PFSK-1 (cell line): Measurements from ENCODE around the gene PTGES3.

ENCODE experiments used
- FOXP2 ChIP-seq: optimal IDR thresholded peaks from 2 replicates; pipeline ENCODE3; 2011; ENCODE audit warnings: borderline replicate concordance, control low read depth, inconsistent platforms; ENCODE audit not compliant: insufficient read depth; ENCODE audit errors: extremely low read length, extremely low read depth
- POLR2AphosphoS5 ChIP-seq: IDR thresholded peaks from 2 replicates; pipeline ENCODE4 v1.6.1; 2012; ENCODE audit warnings: low read depth, mild to moderate bottlenecking, control low read depth, low read length, moderate library complexity
- SIN3A ChIP-seq: IDR thresholded peaks from 2 replicates; pipeline ENCODE4 v1.6.1; 2012; ENCODE audit warnings: mild to moderate bottlenecking, low read length, moderate library complexity, borderline replicate concordance; ENCODE audit not compliant: insufficient read depth
- TAF1 ChIP-seq: IDR thresholded peaks from 2 replicates; pipeline ENCODE4 v1.6.1; 2012; ENCODE audit warnings: low read length, control low read depth, borderline replicate concordance; ENCODE audit not compliant: insufficient read depth
- TF ChIP-seq, protein P1 (sequence below), 2 experiments: IDR thresholded peaks; 2 replicates each; pipeline versions ENCODE4 v1.6.1 to v1.8.0; 2011 to 2012; ENCODE audit warnings: low read depth in 2 of 2, low read length in 2 of 2, control low read depth in 1 of 2, inconsistent platforms in 1 of 2, mild to moderate bottlenecking in 1 of 2, moderate library complexity in 1 of 2; ENCODE audit not compliant: insufficient read depth in 1 of 2

Gene PTGES3

GRCh38 chr12:56636675-56637540 is 51.2 kb downstream of the PTGES3 start:
- TF ChIP-seq, protein P1, sequence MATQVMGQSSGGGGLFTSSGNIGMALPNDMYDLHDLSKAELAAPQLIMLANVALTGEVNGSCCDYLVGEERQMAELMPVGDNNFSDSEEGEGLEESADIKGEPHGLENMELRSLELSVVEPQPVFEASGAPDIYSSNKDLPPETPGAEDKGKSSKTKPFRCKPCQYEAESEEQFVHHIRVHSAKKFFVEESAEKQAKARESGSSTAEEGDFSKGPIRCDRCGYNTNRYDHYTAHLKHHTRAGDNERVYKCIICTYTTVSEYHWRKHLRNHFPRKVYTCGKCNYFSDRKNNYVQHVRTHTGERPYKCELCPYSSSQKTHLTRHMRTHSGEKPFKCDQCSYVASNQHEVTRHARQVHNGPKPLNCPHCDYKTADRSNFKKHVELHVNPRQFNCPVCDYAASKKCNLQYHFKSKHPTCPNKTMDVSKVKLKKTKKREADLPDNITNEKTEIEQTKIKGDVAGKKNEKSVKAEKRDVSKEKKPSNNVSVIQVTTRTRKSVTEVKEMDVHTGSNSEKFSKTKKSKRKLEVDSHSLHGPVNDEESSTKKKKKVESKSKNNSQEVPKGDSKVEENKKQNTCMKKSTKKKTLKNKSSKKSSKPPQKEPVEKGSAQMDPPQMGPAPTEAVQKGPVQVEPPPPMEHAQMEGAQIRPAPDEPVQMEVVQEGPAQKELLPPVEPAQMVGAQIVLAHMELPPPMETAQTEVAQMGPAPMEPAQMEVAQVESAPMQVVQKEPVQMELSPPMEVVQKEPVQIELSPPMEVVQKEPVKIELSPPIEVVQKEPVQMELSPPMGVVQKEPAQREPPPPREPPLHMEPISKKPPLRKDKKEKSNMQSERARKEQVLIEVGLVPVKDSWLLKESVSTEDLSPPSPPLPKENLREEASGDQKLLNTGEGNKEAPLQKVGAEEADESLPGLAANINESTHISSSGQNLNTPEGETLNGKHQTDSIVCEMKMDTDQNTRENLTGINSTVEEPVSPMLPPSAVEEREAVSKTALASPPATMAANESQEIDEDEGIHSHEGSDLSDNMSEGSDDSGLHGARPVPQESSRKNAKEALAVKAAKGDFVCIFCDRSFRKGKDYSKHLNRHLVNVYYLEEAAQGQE (IDR thresholded peaks at IDR 0.05; ENCODE audit: insufficient read depth in 1 of 2, low read depth in 2 of 2, low read length in 2 of 2): no peak
- TF ChIP-seq FOXP2: peak; percentile 83
- no peak for TF ChIP-seq TAF1
- TF ChIP-seq SIN3A: peak; percentile 91
- TF ChIP-seq POLR2AphosphoS5: peak; percentile 94

DNA sequence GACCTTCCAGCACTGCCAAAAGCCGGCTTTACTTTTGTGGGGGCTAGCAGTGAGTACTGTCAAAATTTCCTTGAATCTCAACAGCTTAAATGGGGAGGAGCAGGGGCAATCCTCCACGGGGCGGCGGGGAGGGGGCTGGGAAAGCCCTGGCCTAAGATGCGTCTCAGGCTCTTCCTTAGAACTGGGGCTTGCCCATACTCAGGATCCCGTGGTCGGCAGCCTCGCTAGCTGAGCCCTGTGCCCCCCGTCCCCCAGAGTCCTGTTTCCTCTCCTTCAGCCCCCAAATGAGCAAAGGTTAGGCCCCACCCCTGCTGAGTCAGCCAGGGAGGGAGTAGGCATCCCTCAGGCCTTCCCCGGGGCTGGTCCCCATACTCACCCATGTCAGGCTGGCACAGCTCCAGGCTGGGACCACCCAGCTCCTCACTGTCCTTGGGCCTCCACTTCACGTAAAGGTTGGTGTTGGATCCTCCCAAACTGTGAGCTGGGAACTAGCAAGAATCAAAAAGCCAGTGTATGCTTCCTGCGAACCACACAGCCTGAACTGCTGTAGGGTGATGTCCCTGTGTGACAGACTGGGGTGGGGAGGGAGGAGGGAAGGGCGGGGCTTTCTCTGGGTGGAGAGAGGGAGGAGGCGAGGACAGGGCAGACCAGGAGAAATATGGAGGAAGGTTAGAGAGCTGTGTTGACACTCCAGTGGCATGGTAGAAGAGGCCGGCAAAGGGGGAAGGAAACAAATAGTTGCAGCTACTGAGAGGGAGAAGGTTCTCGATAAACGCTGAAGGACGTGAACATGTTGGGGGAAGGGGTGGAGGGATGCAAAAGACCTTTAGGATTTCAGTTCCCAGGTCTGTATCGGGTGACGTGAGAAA is 52.0 kb downstream of the PTGES3 start:
- TF ChIP-seq SIN3A (peak; percentile 18; the same call in 1 of the 2 replicates), FOXP2 (peak; percentile 16), POLR2AphosphoS5 (peak; percentile 74), TAF1 (peak; percentile 46; the same call in 1 of the 2 replicates)
- TF ChIP-seq, protein P1 (IDR thresholded peaks at IDR 0.05; ENCODE audit: insufficient read depth in 1 of 2, low read depth in 2 of 2, low read length in 2 of 2): no peak

- TF ChIP-seq FOXP2 (peak; percentile 31), SIN3A (no peak)
Measured at GRCh38 chr12:56634837-56635791, 53.0 kb downstream of the PTGES3 start.

DNA sequence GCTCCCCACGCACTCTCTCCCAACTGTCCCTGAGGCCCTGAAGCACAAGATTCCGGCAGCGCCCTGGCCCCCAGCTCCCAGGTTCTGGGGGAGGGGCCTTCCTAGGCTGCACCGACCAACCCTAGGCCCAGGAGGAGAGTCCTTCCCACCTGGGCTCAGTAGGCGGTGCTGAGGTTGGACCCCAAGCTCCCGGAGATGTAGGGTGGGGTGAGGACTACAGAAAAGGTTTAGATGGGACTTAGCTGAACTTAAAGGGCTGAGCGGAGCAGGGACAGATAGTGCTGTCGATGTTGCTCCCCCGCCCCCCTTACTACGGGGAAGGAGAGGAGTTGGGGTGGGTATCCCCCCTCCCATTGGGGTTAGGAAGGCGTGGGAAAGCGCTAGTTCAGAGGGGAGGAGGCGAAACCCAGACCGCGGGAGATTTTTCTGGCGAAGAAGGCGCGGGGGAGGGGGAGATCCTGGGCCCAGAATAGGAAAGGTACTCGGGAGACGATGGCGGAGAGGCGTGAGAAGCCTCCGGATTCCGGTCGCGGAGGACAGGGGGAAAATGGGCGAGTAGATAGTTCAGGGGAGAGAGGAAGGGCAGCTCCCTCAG is 53.7 kb downstream of the PTGES3 start:
- no peak for TF ChIP-seq POLR2AphosphoS5
- TF ChIP-seq TAF1: no peak
- no peak for TF ChIP-seq FOXP2
- TF ChIP-seq, protein P1 (IDR thresholded peaks at IDR 0.05; ENCODE audit: insufficient read depth in 1 of 2, low read depth in 2 of 2, low read length in 2 of 2): no peak
- TF ChIP-seq SIN3A: no peak
